ENCODE results near the gene CD1B.

The CD1B gene

DNA sequence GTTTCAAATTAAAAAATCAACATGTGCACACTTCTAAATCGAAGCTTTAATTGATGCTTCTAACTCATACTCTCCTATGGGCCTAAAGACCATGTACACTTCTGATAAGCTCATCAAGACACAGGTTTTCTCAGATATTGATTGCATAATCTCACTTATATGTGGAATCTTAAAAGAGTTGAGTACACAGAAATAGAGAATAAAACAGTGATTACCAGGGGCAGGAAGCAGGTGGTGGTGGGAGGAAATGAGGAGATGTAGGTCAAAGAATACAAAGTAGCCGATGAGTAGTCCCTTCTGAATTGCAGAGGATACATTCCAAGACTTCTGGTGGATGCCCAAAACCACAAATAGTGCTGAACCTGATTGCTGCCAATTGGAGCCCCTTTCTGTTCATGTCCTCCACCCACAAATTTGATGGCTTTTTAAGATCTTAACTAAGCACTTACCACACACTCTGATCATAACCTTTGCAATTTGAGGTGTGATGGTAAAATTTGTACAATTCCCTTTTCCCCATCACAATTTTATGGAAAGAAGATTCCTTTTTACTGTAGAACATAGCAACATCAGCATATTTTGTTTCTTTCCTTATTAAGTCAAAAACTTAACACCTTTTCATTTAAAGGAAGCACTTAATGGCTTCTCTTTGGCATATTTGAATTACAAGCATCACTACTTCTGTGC is 3.3 kb upstream of the CD1B start:
- Mint-ChIP-seq H3K27ac (no peak overlapping the region), H3K9me3 (peaks cover 12% of the 10 kb centered on the region), H3K36me3 (no peaks in the 10 kb centered on the region), H3K27me3 (peaks cover 9% of the 10 kb centered on the region), H3K4me1 (peaks cover 5% of the 10 kb centered on the region), H3K4me3 (no peak overlapping the region)

DNA sequence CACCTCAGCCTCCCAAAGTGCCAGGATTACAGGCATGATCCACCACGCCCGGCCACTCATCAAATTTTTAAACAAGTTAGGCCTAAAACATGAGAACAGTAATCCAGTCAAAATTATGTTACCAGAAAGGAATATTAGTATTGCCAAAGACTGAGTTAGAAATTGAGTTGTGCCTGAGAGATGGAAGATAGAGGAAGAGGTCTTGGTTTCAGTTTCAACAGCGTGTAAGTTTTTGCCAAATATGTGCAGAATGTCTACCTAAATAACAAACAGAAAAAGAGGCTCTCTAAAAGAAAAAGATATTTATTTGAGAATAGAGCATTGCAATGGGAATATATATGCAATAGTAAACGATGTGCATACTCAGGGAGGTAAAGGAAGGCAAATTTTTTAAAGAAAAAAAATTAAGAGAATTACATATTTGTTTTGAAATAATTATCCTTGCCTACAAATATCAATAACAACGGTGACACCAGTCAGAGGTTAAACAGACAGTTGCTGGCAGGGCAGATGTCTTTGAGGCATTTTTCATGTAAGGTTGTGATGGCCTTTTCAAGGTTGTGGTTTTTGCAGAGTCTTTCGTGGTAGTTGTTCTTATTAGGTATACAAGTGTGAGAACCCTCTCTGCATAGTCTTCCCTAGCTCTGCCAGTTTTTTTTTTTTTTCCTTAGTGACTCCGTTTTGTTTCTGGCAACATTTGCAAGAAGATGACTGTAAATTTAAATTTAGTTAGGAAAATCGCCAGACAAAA is 2.2 kb upstream of the CD1B start:
- Mint-ChIP-seq H3K9me3 (peaks cover 12% of the 10 kb centered on the region), H3K4me1 (peaks cover 5% of the 10 kb centered on the region), H3K4me3 (no peak overlapping the region), H3K36me3 (no peaks in the 10 kb centered on the region), H3K27me3 (peaks cover 13% of the 10 kb centered on the region), H3K27ac (no peak overlapping the region)

- no peaks in the 10 kb centered on the region for H3K36me3 Mint-ChIP-seq
- H3K27ac Mint-ChIP-seq = no peak overlapping the region
- peaks cover 15% of the 10 kb centered on the region for H3K27me3 Mint-ChIP-seq
- no peaks in the 10 kb centered on the region for H3K9me3 Mint-ChIP-seq
- no peak overlapping the region for H3K4me3 Mint-ChIP-seq
- peaks cover 5% of the 10 kb centered on the region for H3K4me1 Mint-ChIP-seq
These were observed 265 bp downstream of the CD1B start for GRCh38 chr1:158331106-158331425.

DNA sequence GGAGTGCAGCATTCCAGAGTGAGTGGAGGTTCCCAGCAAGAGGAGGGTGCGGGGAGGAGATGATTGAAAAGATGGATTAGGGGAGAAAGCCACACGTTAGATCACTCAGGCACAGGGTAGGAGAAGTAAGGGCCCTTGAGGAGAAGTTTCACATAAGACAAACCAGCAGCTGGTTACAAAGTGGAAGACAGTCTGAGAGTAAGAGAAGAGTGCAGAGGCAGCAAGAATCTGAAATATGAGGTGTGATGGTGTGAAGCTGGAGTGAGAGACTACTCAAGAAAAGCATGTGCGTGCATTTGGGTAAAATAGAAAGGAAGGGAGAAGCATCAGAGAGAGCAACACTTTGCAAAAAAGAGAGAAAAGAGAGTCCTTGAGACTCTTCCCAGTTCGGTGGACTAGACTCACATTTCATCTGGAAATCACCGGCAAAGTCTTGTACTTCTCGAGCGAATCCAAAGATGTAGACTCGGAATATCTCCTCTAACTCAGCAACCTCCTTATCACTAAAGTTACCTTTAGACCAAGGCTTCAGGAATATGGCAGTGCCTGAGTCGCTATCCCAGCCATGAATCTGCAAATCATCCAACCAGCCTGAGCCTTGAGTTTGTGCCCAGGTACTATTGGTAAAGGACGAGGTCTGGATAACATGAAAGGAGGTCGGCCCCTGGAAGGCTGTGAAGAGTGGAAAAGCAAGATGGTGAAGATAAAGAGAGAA is 783 bp downstream of the CD1B start:
- Mint-ChIP-seq H3K4me3 (no peak overlapping the region), H3K9me3 (no peaks in the 10 kb centered on the region), H3K4me1 (peaks cover 5% of the 10 kb centered on the region), H3K27ac (no peak overlapping the region), H3K36me3 (no peaks in the 10 kb centered on the region), H3K27me3 (peaks cover 15% of the 10 kb centered on the region)

DNA sequence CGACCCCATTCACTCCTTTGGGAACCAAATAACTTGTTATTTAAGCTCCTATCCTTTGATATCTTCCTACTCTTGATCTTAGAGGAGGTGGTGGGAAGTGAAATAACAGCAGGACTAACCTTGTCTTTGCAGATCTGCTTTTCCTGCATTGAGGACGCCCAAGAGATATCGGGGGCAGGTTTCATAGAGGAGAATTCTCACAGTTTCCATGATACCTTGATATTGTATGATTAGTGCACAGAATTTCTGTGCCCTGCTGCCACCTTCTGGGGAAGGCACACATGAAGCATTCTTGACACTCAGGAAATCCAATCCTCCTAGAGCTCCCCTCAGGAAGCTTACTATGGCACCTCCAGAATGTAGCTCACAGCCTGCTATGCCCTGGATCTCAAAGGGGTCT is 1.6 kb downstream of the CD1B start:
- no peak overlapping the region for H3K27ac Mint-ChIP-seq
- H3K4me3 Mint-ChIP-seq = no peak overlapping the region
- peaks cover 15% of the 10 kb centered on the region for H3K27me3 Mint-ChIP-seq
- no peaks in the 10 kb centered on the region for H3K36me3 Mint-ChIP-seq
- H3K9me3 Mint-ChIP-seq = no peaks in the 10 kb centered on the region
- peaks cover 5% of the 10 kb centered on the region for H3K4me1 Mint-ChIP-seq

DNA sequence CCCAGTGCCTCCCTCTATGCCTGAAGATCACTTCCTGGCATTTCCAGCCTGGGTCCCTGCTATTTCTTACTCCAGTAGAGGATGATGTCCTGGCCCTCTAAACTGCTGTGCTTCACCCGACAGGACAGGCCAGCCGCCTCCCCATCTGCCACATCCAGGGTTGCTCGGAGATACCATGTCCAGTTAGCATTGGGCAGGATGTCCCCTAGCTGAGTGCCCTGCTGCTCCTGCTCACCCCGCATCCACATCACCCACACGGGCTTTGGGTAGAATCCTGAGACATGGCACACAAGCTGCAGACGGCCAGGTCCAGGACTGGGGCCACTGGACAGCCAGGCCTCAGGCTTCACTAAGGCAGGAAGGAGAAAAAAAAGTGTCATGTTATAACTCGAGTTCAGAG is 2.0 kb downstream of the CD1B start:
- no peaks in the 10 kb centered on the region for H3K36me3 Mint-ChIP-seq

DNA sequence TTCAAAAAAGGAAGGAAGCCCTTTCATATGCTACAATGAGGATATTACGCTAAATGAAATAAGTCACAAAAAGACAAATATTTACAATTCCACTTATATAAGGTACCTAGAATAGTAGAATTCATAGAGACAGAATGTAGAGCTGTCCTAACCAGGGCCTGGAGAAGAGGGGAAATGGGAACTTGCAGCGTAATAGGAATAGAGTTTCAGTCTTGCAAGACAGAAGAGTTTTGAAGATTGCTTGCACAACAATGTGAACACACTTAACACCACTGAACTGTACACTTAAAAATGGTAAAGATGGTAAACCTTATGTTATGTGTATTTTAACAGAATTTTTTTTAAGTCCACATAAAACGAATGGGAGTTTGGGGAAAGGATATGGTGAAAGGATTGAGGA is 2.9 kb downstream of the CD1B start:
- Mint-ChIP-seq H3K27me3 (peaks cover 17% of the 10 kb centered on the region), H3K36me3 (no peaks in the 10 kb centered on the region), H3K4me3 (no peak overlapping the region), H3K27ac (no peak overlapping the region), H3K9me3 (no peaks in the 10 kb centered on the region), H3K4me1 (peaks cover 3% of the 10 kb centered on the region)

More for the DNA sequence above, 2.0 kb downstream of the CD1B start:
- Mint-ChIP-seq H3K4me3 (no peak overlapping the region), H3K27ac (no peak overlapping the region), H3K27me3 (peaks cover 18% of the 10 kb centered on the region), H3K4me1 (peaks cover 5% of the 10 kb centered on the region), H3K9me3 (no peaks in the 10 kb centered on the region)

DNA sequence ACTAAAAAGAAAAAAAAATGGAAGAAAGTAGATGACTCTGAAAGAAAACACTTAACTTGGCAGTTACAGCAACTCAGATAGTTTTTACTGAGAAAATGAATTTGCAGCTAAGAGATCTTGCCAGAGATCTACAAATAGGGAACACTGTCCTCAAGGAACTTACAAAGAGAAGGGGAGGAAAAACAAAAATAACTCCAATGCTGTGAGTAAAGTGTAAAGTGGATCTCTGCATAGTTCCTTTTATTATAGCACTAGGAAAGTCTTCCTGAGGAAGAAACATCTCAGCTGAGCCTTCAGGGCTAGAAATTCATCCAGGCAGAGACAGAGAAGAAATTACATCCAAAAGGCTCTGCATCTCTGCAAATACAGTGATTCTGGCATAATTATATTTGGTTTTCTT is 3.9 kb downstream of the CD1B start:
- Mint-ChIP-seq H3K4me1 (no peaks in the 10 kb centered on the region), H3K36me3 (no peaks in the 10 kb centered on the region), H3K4me3 (no peak overlapping the region), H3K27ac (no peak overlapping the region), H3K9me3 (peaks cover 7% of the 10 kb centered on the region), H3K27me3 (peaks cover 18% of the 10 kb centered on the region)

DNA sequence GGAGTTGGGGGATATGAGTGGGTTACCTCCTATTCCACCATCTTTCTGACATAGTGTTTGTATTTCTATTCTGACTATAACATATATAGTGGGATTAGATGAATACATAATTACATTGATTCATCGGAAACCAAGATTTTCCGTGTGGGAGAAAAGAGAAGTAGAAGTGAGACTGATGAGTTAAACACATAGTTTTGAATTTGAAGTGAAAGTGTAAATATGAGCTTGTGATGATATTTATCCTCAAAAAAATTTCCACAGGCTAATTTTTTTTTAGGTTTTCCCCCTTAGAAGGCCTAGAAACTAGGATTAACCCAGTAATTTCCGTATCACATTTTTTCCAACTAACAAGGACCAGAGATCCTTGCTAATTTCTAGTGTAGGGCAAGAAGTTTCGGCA is 6.9 kb downstream of the CD1B start:
- Mint-ChIP-seq H3K27me3 (peaks cover 20% of the 10 kb centered on the region), H3K9me3 (peaks cover 7% of the 10 kb centered on the region), H3K36me3 (peaks cover 1% of the 10 kb centered on the region), H3K4me1 (no peaks in the 10 kb centered on the region), H3K27ac (no peak overlapping the region), H3K4me3 (no peak overlapping the region)

GRCh38 chr1:158323866-158324265 is 7.5 kb downstream of the CD1B start:
- Mint-ChIP-seq H3K36me3 (peaks cover 1% of the 10 kb centered on the region), H3K4me3 (no peak overlapping the region), H3K4me1 (no peaks in the 10 kb centered on the region), H3K9me3 (peaks cover 7% of the 10 kb centered on the region), H3K27ac (no peak overlapping the region), H3K27me3 (peaks cover 16% of the 10 kb centered on the region)

DNA sequence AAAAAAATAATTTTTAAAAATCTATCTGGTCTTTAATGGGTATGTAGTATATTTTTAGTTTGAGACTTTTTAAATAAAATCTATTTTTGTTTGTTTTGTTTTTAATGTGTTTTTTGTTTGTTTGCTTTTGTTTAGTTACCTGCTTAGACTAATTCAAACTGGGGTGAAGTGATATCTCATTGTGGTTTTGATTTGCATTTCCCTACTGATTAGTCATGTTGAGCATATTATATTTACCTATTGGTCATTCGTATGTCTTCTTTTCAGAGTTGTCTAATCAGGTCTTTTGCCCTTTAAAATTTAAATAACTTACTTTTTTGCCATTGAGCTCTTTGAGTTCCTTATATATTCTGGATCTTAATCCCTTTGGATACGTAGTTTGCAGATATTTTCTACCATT is 20.3 kb downstream of the CD1B start:
- H3K27me3 Mint-ChIP-seq = no peaks in the 10 kb centered on the region
- H3K4me1 Mint-ChIP-seq = no peaks in the 10 kb centered on the region
- H3K4me3 Mint-ChIP-seq = no peak overlapping the region
- no peaks in the 10 kb centered on the region for H3K36me3 Mint-ChIP-seq
- H3K9me3 Mint-ChIP-seq = peaks cover 25% of the 10 kb centered on the region
- no peak overlapping the region for H3K27ac Mint-ChIP-seq

- no peak overlapping the region for H3K4me3 Mint-ChIP-seq
- no peaks in the 10 kb centered on the region for H3K4me1 Mint-ChIP-seq
- no peaks in the 10 kb centered on the region for H3K36me3 Mint-ChIP-seq
- H3K27ac Mint-ChIP-seq = no peak overlapping the region
- no peaks in the 10 kb centered on the region for H3K27me3 Mint-ChIP-seq
- H3K9me3 Mint-ChIP-seq = peaks cover 25% of the 10 kb centered on the region
These were observed 20.7 kb downstream of the CD1B start for GRCh38 chr1:158310623-158311022.

DNA sequence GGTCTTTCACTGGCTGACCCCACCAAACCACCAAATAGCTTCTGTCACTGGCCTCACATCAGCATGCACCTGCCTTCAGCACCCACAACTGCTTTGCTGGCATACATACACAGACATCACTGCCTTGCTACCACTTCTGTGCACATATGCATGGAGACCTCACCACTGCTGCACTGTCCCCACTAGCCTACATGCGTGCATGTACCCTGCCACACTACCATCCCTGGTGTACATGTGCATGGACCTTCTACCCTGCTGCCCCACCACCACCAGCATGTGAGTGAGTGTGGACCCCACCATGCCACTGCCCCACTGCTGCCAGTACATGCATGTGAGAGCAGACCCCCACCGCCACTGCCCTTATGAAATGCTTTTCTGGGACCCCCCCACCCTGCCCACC is 35.5 kb downstream of the CD1B start:
- Mint-ChIP-seq H3K4me1 (no peaks in the 10 kb centered on the region), H3K9me3 (peaks cover 12% of the 10 kb centered on the region), H3K36me3 (peaks cover 2% of the 10 kb centered on the region), H3K27me3 (peaks cover 12% of the 10 kb centered on the region), H3K27ac (no peak overlapping the region), H3K4me3 (no peak overlapping the region)

DNA sequence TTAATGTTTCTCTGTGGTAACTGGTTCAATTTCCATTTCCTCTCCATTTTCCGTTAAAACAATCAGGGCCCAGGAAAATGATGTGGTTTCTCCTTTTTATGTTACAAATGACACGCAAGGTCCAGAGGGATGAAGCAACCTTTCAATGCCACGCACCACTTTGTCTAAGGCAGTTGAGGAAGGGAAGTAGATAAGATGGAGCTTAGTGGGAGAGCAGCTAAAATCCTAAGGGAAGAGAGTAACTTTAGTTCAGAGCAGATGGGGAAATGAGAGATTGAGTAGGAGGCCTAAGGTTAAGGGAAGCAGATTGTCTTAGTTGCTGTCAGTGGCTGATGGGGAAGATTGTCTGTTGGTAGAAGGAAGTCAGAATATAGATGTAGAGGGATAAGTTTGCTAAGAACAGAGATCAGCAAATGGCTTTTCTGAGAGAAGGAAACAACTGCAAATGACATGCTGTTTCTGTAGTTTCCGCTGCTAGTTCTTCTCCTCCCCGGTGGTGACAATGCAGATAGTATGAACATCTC is 40.9 kb downstream of the CD1B start:
- H3K27me3 Mint-ChIP-seq = peaks cover 16% of the 10 kb centered on the region
- H3K27ac Mint-ChIP-seq = no peak overlapping the region
- H3K4me1 Mint-ChIP-seq = peaks cover 6% of the 10 kb centered on the region
- no peak overlapping the region for H3K4me3 Mint-ChIP-seq
- H3K36me3 Mint-ChIP-seq = no peaks in the 10 kb centered on the region
- no peaks in the 10 kb centered on the region for H3K9me3 Mint-ChIP-seq

- H3K4me3 Mint-ChIP-seq = no peak within 1 kb of the TSS
- H3K36me3 Mint-ChIP-seq = no peaks in the 10 kb centered on the region
- no peaks in the 10 kb centered on the region for H3K9me3 Mint-ChIP-seq
- H3K27me3 Mint-ChIP-seq = peaks cover 18% of the 10 kb centered on the region
- H3K27ac Mint-ChIP-seq = no peak within 1 kb of the TSS
- peaks cover 9% of the 10 kb centered on the region for H3K4me1 Mint-ChIP-seq
These were observed 41.5 kb downstream of the CD1B start, which contains the start of gene CD1C for GRCh38 chr1:158289811-158290210. CD1C (plus strand) TSS chr1:158289923; CDS start chr1:158290065, 142 bp downstream.

GRCh38 chr1:158286941-158287346 is 44.4 kb downstream of the CD1B start:
- Mint-ChIP-seq H3K4me3 (no peak overlapping the region), H3K4me1 (peaks cover 9% of the 10 kb centered on the region), H3K27ac (no peak overlapping the region), H3K9me3 (peaks cover 2% of the 10 kb centered on the region), H3K27me3 (peaks cover 27% of the 10 kb centered on the region), H3K36me3 (no peaks in the 10 kb centered on the region)
